K562 (cell line): ENCODE data around the gene OR10G7. TPM values are rescaled to one million over a fixed set of nuclear protein-coding genes. Genes with fewer than 3 reads are reported as not detected.

Experiments used
- ARID4B ChIP-seq: sonication (generic); formaldehyde crosslinking; IDR thresholded peaks from 2 replicates; pipeline ENCODE4 v1.8.0; 2022; ENCODE audit warnings: mild to moderate bottlenecking, missing genetic modification reagents
- ATF7 ChIP-seq: fragments of 450-650 bp; IDR thresholded peaks from 2 replicates; pipeline ENCODE4 v1.7.1; 2014; ENCODE audit warnings: mild to moderate bottlenecking, moderate library complexity
- BCOR ChIP-seq: fragments of 450-650 bp; IDR thresholded peaks from 2 replicates; pipeline ENCODE4 v1.6.1; 2016
- CCNT2 ChIP-seq: IDR thresholded peaks from 2 replicates; pipeline ENCODE4 v1.6.1; 2011; ENCODE audit warnings: borderline replicate concordance, low read depth, mild to moderate bottlenecking, moderate library complexity, mixed read lengths, low read length; ENCODE audit not compliant: insufficient read length; ENCODE audit errors: extremely low read depth
- GMEB1 ChIP-seq: fragments of 250-450 bp; sonication (Bioruptor Pico); IDR thresholded peaks from 2 replicates; pipeline ENCODE4 v1.4.0; 2020; ENCODE audit warnings: mild to moderate bottlenecking
- HDAC8 ChIP-seq: fragments of 450-650 bp; IDR thresholded peaks from 2 replicates; pipeline ENCODE4 v1.6.1; 2016; ENCODE audit warnings: mild to moderate bottlenecking, missing genetic modification characterization, moderate library complexity, missing compliant biosample characterization
- HEY1 ChIP-seq: fragments of 250-450 bp; sonication (Bioruptor Pico); IDR thresholded peaks from 2 replicates; pipeline ENCODE4 v1.5.0; 2020; ENCODE audit warnings: mild to moderate bottlenecking, moderate library complexity, borderline replicate concordance
- MEIS2 ChIP-seq: fragments of 450-650 bp; IDR thresholded peaks from 2 replicates; pipeline ENCODE4 v1.6.1; 2014; ENCODE audit warnings: mild to moderate bottlenecking; ENCODE audit not compliant: partially characterized antibody
- NR3C1 ChIP-seq: sonication (generic); formaldehyde crosslinking; IDR thresholded peaks from 2 replicates; pipeline ENCODE4 v1.8.1; 2022; ENCODE audit warnings: missing genetic modification reagents
- POU5F1 ChIP-seq: fragments of 150-350 bp; IDR thresholded peaks from 2 replicates; pipeline ENCODE4 v1.6.1; 2014; ENCODE audit warnings: borderline replicate concordance, low read length, low read depth, mild to moderate bottlenecking; ENCODE audit not compliant: partially characterized antibody
- RAD51 ChIP-seq: fragments of 450-650 bp; IDR thresholded peaks from 2 replicates; pipeline ENCODE4 v1.7.1; 2016; ENCODE audit warnings: low read depth, mild to moderate bottlenecking, borderline replicate concordance
- TAF15 ChIP-seq: fragments of 200-400 bp; formaldehyde crosslinking; IDR thresholded peaks from 2 replicates; pipeline ENCODE4 v1.6.1; 2017; ENCODE audit warnings: mild to moderate bottlenecking, low read depth, low read length, moderate library complexity
- TEAD1 ChIP-seq, 2 experiments: fragments of 450-650 bp in 1 of 2; sonication (generic) in 1 of 2; formaldehyde crosslinking; IDR thresholded peaks; 2 replicates each; pipeline versions ENCODE4 v1.4.0 to v1.8.0; 2020 to 2022; ENCODE audit warnings: mild to moderate bottlenecking in 2 of 2, missing genetic modification reagents in 1 of 2
- ZBTB11 ChIP-seq, 3 experiments: fragments of 200-800 bp in 1 of 3; fragments of 250-450 bp in 1 of 3; fragments of 450-650 bp in 1 of 3; sonication (Bioruptor Pico) in 1 of 3; sonication (Bioruptor generic) in 1 of 3; formaldehyde crosslinking in 1 of 3; IDR thresholded peaks; 2 replicates each; pipeline versions ENCODE4 v1.6.1 to v1.8.0; 2016 to 2022; ENCODE audit warnings: mild to moderate bottlenecking in 2 of 3, missing genetic modification characterization in 2 of 3, missing compliant biosample characterization in 1 of 3, moderate library complexity in 1 of 3
- ZNF347 ChIP-seq: fragments of 450-650 bp; formaldehyde crosslinking; IDR thresholded peaks from 2 replicates; pipeline ENCODE4 v1.4.0; 2020; ENCODE audit warnings: low read depth, mild to moderate bottlenecking, moderate library complexity
- ZNF436 ChIP-seq: fragments of 250-450, 450-650 bp; sonication (Bioruptor Pico); formaldehyde crosslinking; IDR thresholded peaks from 2 replicates; pipeline ENCODE4 v1.7.0; 2020; ENCODE audit warnings: mild to moderate bottlenecking
- polyA plus RNA-seq, 8 experiments: library from polyadenylated mRNA; depleted of rRNA in 4 of 8; stranded (reverse) in 5 of 8; unstranded in 3 of 8; fragments of >200 nt; fragmentation: Nextera tagmentation in 2 of 8; fragmentation: Illumina TruSeq in 1 of 8; extraction: Ambion mirVana in 2 of 8; extraction: Trizol in 1 of 8; gene quantifications; 2 replicates each; pipeline versions ENCODE4 v1.2.1 to v1.2.3, GENCODE V29; 2011 to 2014; ENCODE audit warnings: inconsistent platforms in 1 of 8, missing spikeins in 1 of 8
- total RNA-seq, 7 experiments: library from RNA; depleted of rRNA in 6 of 7; stranded (reverse); fragments of >200 nt in 6 of 7; fragmentation: Illumina TruSeq in 2 of 7; extraction: Trizol in 2 of 7; gene quantifications; 2 replicates each; pipeline versions ENCODE4 v1.2.1 to v1.2.3, GENCODE V29; 2011 to 2021; ENCODE audit warnings: low replicate concordance in 1 of 7
- TF ChIP-seq, protein P1 (sequence below): fragments of 450-650 bp; IDR thresholded peaks from 2 replicates; pipeline ENCODE4 v1.6.1; 2016; ENCODE audit warnings: low read depth, mild to moderate bottlenecking, moderate library complexity

The OR10G7 gene
- total and polyA plus RNA-seq, 9 of the 15 experiments (the other 6 are each of a cell fraction or from before 2014, with no cell fraction given), result not detected

GRCh38 chr11:124079631-124080326 is 38.7 kb upstream of the OR10G7 start (continued):
- peak; percentile 98 for TF ChIP-seq ATF7
- TF ChIP-seq TAF15, result no peak
- TF ChIP-seq, protein P1, sequence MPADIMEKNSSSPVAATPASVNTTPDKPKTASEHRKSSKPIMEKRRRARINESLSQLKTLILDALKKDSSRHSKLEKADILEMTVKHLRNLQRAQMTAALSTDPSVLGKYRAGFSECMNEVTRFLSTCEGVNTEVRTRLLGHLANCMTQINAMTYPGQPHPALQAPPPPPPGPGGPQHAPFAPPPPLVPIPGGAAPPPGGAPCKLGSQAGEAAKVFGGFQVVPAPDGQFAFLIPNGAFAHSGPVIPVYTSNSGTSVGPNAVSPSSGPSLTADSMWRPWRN, result peak; percentile 76
- TF ChIP-seq ZNF436 (CRISPR knock-in tag), result no peak
- TF ChIP-seq GMEB1 (CRISPR knock-in tag), result no peak
- TF ChIP-seq POU5F1, result no peak
- peak; percentile 99 for TF ChIP-seq CCNT2
- no peak for TF ChIP-seq HDAC8 (tag)
- TF ChIP-seq ARID4B (CRISPR knock-in tag), result no peak
- TF ChIP-seq RAD51, result peak; percentile 44; the same call in 1 of the 2 replicates
- TF ChIP-seq ZBTB11 (CRISPR knock-in tag; IDR thresholded peaks at IDR 0.05), result peak in 1 of 3 experiments; percentile 72; a peak in 2 of 6 replicates
- TF ChIP-seq NR3C1 (CRISPR knock-in tag), result no peak
- TF ChIP-seq BCOR, result no peak
- peak; percentile 28 to 33; a peak in 2 of 4 replicates for TF ChIP-seq TEAD1 (CRISPR knock-in tag; IDR thresholded peaks at IDR 0.05)
- TF ChIP-seq MEIS2, result peak; percentile 92
- TF ChIP-seq HEY1 (CRISPR knock-in tag), result no peak
- no peak for TF ChIP-seq ZNF347 (CRISPR knock-in tag)
